BJ (cell line): Measurements from ENCODE around the gene FBXO31. TPM values are rescaled to one million over a fixed set of nuclear protein-coding genes. Genes with fewer than 3 reads are reported as not detected.

Experiments used
- CTCF ChIA-PET: fragments of 350-600 bp; formaldehyde crosslinking; extraction: SDS; loops from one replicate; lab custom pipeline; 2021; ENCODE audit warnings: antibody characterized with exemption, inconsistent platforms; lab: Yijun Ruan, JAX
- POLR2A ChIA-PET: fragments of 300-600 bp; sonication (Branson Sonifier 250); formaldehyde crosslinking; extraction: SDS; loops from one replicate; lab custom pipeline; 2021; ENCODE audit warnings: antibody characterized with exemption; lab: Charles Lee
- DNase-seq: peaks from one replicate; pipeline ENCODE4 v3.0.0-alpha.2; 2011; ENCODE audit warnings: low read depth
- H3K27me3 ChIP-seq: 2 replicates; pipeline ENCODE4 v1.6.0; 2011; ENCODE audit warnings: low read length; ENCODE audit not compliant: control insufficient read depth, insufficient read depth
- H3K36me3 ChIP-seq: 2 replicates; pipeline ENCODE4 v1.5.1; 2011; ENCODE audit warnings: low read length; ENCODE audit not compliant: control insufficient read depth, insufficient read depth
- H3K4me3 ChIP-seq: 2 replicates; pipeline ENCODE4 v1.5.1; 2011; ENCODE audit warnings: low read depth, mild to moderate bottlenecking, control low read depth, low read length
- polyA plus RNA-seq: library from polyadenylated mRNA; depleted of rRNA; stranded (reverse); fragments of >200 nt; gene quantifications from 2 replicates; pipeline ENCODE4 v1.2.3, GENCODE V29; 2011
- TF ChIP-seq, protein P1 (sequence below): IDR thresholded peaks from 2 replicates; pipeline ENCODE4 v1.5.1; 2011; ENCODE audit warnings: low read depth, mild to moderate bottlenecking, control low read depth, inconsistent platforms, low read length, moderate library complexity; ENCODE audit not compliant: insufficient read depth

FBXO31 gene
- polyA plus RNA-seq, 1 experiment: 24.8 TPM

GRCh38 chr16:87321336-87322107 lies 62.1 kb downstream of the FBXO31 start:
- TF ChIP-seq, protein P1, sequence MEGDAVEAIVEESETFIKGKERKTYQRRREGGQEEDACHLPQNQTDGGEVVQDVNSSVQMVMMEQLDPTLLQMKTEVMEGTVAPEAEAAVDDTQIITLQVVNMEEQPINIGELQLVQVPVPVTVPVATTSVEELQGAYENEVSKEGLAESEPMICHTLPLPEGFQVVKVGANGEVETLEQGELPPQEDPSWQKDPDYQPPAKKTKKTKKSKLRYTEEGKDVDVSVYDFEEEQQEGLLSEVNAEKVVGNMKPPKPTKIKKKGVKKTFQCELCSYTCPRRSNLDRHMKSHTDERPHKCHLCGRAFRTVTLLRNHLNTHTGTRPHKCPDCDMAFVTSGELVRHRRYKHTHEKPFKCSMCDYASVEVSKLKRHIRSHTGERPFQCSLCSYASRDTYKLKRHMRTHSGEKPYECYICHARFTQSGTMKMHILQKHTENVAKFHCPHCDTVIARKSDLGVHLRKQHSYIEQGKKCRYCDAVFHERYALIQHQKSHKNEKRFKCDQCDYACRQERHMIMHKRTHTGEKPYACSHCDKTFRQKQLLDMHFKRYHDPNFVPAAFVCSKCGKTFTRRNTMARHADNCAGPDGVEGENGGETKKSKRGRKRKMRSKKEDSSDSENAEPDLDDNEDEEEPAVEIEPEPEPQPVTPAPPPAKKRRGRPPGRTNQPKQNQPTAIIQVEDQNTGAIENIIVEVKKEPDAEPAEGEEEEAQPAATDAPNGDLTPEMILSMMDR: no peak
- Histone ChIP-seq H3K4me3 (no peak overlapping the region), H3K36me3 (peaks cover 1% of the 10 kb centered on the region; the same call in 1 of the 2 replicates), H3K27me3 (no peaks in the 10 kb centered on the region)
- ChIA-PET POLR2A (interaction anchor here (0.6 kb wide), 1 partner anchor 1255 kb away, joined by 3 read pairs; no protein-coding TSS in a partner anchor), CTCF (interaction anchor here (0.6 to 1.8 kb wide), 7 partner anchors 9 to 331 kb away, joined by 3 to 5 read pairs (median 5); partner anchors contain the start of gene FBXO31)
- no peak for DNase-seq

GRCh38 chr16:87320510-87321227 lies 62.9 kb downstream of the FBXO31 start:
- TF ChIP-seq, protein P1: no peak
- DNase-seq: no peak
- Histone ChIP-seq H3K27me3 (no peaks in the 10 kb centered on the region), H3K4me3 (no peak overlapping the region), H3K36me3 (peaks cover 1% of the 10 kb centered on the region; the same call in 1 of the 2 replicates)
- ChIA-PET POLR2A (no interaction called here), CTCF (interaction anchor here (0.6 to 1.8 kb wide), 5 partner anchors 11 to 251 kb away, joined by 3 to 5 read pairs (median 5); partner anchors contain the start of gene FBXO31)

DNA sequence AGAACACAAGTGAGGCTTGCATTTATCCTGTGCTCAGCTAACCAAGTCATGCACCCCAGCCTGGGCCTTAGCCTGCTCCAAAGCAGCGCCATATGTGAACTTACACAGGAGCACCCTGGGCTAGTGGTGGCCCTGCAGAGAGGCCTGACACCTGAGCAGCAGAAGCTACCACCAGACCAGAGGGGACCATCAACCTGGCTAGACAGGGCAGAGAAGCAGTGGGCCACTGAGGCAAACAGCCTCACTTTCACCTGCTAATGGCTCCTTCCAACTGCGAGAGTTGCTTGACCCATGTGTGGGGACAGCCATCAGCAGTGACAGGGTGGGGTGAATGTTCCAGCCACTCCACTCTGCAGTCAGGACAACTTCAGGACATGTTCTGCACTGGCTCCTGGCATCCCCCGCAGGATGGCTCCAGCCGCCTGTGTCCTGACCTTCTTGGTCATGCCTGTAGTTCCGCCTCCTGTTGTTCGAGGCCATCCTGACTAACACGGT lies 63.5 kb downstream of the FBXO31 start:
- Histone ChIP-seq H3K36me3 (peaks cover 1% of the 10 kb centered on the region; the same call in 1 of the 2 replicates), H3K4me3 (no peak overlapping the region), H3K27me3 (no peaks in the 10 kb centered on the region)
- POLR2A ChIA-PET: no interaction called here
- DNase-seq: no peak
- TF ChIP-seq, protein P1: no peak
- CTCF ChIA-PET: interaction anchor here (1.7 kb wide), 1 partner anchor 14 kb away, joined by 5 read pairs; no protein-coding TSS in a partner anchor

- POLR2A ChIA-PET: no interaction called here
- H3K4me3 ChIP-seq: no peak overlapping the region
- CTCF ChIA-PET: interaction anchor here (0.9 to 1.3 kb wide), 3 partner anchors 16 to 65 kb away, joined by 3 to 4 read pairs (median 4); partner anchors contain the start of gene FBXO31
- no peak for DNase-seq
- no peaks in the 10 kb centered on the region for H3K27me3 ChIP-seq
- H3K36me3 ChIP-seq: peaks cover 1% of the 10 kb centered on the region; the same call in 1 of the 2 replicates
- TF ChIP-seq, protein P1: no peak
These were observed 64.6 kb downstream of the FBXO31 start for GRCh38 chr16:87319011-87319410.
